HFFc6 (cell line): ENCODE results near the gene FOXC1. TPM values are rescaled to one million over a fixed set of nuclear protein-coding genes. Genes with fewer than 3 reads are reported as not detected.

Experiments
- DNase-seq: peaks from one replicate; pipeline ENCODE4 v3.0.0-alpha.2; 2018
- H3K27ac Mint-ChIP-seq: 2 replicates; pipeline ENCODE4 v1.8.0; 2020; ENCODE audit warnings: mild to moderate bottlenecking, mixed read lengths
- H3K27me3 Mint-ChIP-seq: 2 replicates; pipeline ENCODE4 v1.8.0; 2021; ENCODE audit warnings: mild to moderate bottlenecking, moderate library complexity, mixed read lengths; ENCODE audit not compliant: insufficient read depth
- H3K36me3 Mint-ChIP-seq: 2 replicates; pipeline ENCODE4 v1.8.0; 2021; ENCODE audit warnings: low read depth, mixed read lengths
- H3K4me1 Mint-ChIP-seq: 2 replicates; pipeline ENCODE4 v1.8.0; 2020; ENCODE audit warnings: low read depth, mixed read lengths
- H3K4me3 Mint-ChIP-seq: 2 replicates; pipeline ENCODE4 v1.8.0; 2020; ENCODE audit warnings: mild to moderate bottlenecking, moderate library complexity, mixed read lengths
- H3K9me3 Mint-ChIP-seq: 2 replicates; pipeline ENCODE4 v1.8.0; 2020; ENCODE audit warnings: mild to moderate bottlenecking, mixed read lengths
- CTCF ChIP-seq: fragments of 200-600 bp; sonication (generic); IDR thresholded peaks from 2 replicates; pipeline ENCODE4 v1.5.0; 2021; ENCODE audit warnings: antibody characterized with exemption, mild to moderate bottlenecking
- total RNA-seq, 6 experiments: library from RNA; stranded (reverse); fragmentation: NEBNext Ultra II Directional; extraction: Animal tissue kit (Norgen Biotek cat#: 25700); gene quantifications; 2 replicates in 1 of 6; 3 replicates in 5 of 6; pipeline ENCODE4 v1.2.3, GENCODE V29; 2021

Gene FOXC1
- total RNA-seq, 6 experiments from 2014 or later, result 15.8 to 18.0 (median 16.9) TPM

DNA sequence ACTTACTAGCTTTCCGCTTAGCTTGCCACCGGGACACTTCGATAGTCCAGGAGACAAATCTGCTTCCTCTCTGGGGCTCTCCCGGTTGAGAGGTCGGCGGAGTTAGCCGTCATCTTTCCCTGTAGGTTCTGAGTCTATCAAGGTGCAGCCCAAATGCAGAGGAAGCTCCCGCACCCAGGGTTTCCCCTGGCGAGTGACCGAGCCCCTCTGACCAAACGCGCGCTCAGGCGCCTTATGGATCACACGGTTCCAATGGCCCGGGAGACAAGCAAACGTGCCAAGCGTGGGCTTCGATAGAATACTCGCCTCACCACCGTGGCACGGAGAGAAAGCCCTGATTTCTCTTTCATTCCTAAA, 15.8 kb upstream of the FOXC1 start:
- no peak for TF ChIP-seq CTCF
- no peak overlapping the region for H3K27ac Mint-ChIP-seq
- DNase-seq, result no peak
- peaks cover 18% of the 10 kb centered on the region for H3K4me1 Mint-ChIP-seq
- no peak overlapping the region for H3K4me3 Mint-ChIP-seq
- no peaks in the 10 kb centered on the region for H3K36me3 Mint-ChIP-seq
- peaks cover 26% of the 10 kb centered on the region for H3K27me3 Mint-ChIP-seq
- no peaks in the 10 kb centered on the region for H3K9me3 Mint-ChIP-seq

DNA sequence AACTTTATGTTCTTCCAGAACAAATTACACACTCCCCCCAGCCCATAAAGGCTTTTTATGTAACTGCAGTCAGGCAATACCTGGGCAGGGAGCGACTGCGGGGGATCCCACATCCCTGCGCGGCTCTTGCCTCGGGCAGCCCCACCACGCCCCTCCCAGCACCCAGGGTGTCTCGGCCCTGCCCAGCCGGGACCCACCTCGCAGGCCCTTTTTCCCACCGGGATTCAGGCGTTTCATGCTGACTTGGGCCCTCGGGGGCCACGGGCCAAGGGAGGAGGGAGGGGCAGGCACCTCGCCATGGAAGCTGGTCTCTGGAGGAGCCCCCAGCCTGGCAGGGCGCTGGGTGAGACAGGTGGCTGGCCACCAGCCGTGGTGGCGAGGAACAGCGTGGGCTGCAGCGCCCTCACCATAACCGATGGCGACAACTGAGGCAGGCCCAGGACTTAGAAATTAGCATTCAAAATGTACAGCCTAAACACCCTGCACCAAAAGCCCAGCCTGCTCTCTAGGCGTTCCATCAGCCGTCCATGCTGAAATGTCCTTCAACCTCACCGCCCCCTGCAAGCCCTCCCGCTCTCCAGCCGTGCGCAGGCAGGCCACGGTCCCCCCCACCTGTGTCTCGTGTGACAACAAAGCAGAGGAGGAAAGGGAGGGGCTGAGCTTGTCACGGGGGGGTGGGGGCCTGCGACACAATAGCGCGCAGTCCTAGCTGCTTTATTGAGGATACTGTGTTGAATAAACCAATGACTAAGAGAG, 15.1 kb upstream of the FOXC1 start:
- no peaks in the 10 kb centered on the region for H3K9me3 Mint-ChIP-seq
- H3K27ac Mint-ChIP-seq, result no peak overlapping the region
- no peak overlapping the region for H3K4me3 Mint-ChIP-seq
- H3K27me3 Mint-ChIP-seq, result peaks cover 21% of the 10 kb centered on the region
- no peak for TF ChIP-seq CTCF
- peaks cover 18% of the 10 kb centered on the region for H3K4me1 Mint-ChIP-seq
- DNase-seq, result no peak
- H3K36me3 Mint-ChIP-seq, result no peaks in the 10 kb centered on the region

DNA sequence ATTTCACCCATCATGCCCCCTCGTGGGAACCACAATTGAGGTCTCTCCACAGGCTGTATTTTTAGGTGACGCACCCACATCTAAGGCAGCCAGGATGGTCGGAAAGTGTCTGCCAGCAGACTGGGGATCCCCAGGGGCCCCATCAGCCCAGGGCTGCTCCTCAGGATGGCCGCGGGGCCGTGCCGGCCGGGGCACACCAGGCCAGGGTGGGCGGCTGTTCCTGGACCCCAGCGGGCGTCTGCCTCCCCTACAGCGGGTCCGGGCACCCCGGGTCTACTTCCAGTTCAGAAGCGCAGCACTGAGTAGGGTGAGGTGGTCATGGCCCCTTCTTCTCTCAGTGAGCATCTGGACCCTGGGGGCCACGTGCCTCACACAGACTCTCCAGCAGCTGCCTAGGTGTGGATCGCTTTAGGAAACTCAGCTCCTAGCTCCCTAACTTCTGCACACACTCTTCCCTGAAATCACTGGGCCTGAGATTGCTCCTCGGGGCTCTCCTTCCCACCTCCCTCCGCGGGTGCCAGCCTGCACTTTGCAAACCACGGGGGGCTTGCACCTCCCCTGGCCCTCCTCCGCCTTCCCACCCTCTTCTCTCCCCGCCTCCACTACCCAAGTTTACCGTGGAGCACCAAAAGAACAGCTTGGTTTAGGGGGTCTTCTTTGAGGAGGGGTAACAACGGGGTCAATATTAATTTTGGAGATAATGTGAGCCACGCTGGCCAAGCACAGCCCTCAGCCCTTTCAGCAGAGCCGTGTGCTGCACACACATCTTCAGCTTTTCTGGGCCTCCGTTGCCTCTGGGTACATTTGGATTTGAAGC, 14.2 kb upstream of the FOXC1 start:
- TF ChIP-seq CTCF, result no peak
- H3K4me1 Mint-ChIP-seq, result peaks cover 18% of the 10 kb centered on the region
- H3K36me3 Mint-ChIP-seq, result no peaks in the 10 kb centered on the region
- H3K27me3 Mint-ChIP-seq, result peaks cover 15% of the 10 kb centered on the region
- H3K4me3 Mint-ChIP-seq, result peak overlapping the region; percentile 78; the same call in 1 of the 2 replicates
- DNase-seq, result no peak
- H3K27ac Mint-ChIP-seq, result no peak overlapping the region
- no peaks in the 10 kb centered on the region for H3K9me3 Mint-ChIP-seq

- H3K27me3 Mint-ChIP-seq, result peaks cover 15% of the 10 kb centered on the region
- H3K4me3 Mint-ChIP-seq, result peak overlapping the region; percentile 78
- H3K27ac Mint-ChIP-seq, result no peak overlapping the region
- H3K4me1 Mint-ChIP-seq, result peaks cover 18% of the 10 kb centered on the region
- peak; percentile 96 for TF ChIP-seq CTCF
- no peak for DNase-seq
- H3K9me3 Mint-ChIP-seq, result no peaks in the 10 kb centered on the region
- no peaks in the 10 kb centered on the region for H3K36me3 Mint-ChIP-seq
Measured at GRCh38 chr6:1596088-1596852, 13.4 kb upstream of the FOXC1 start.

GRCh38 chr6:1597121-1597744, 12.5 kb upstream of the FOXC1 start:
- Mint-ChIP-seq H3K4me3 (no peak overlapping the region), H3K27ac (no peak overlapping the region)

More at GRCh38 chr6:1597121-1597744, 12.5 kb upstream of the FOXC1 start:
- Mint-ChIP-seq H3K4me1 (peaks cover 18% of the 10 kb centered on the region), H3K27me3 (peaks cover 19% of the 10 kb centered on the region), H3K9me3 (no peaks in the 10 kb centered on the region), H3K36me3 (no peaks in the 10 kb centered on the region)
- no peak for TF ChIP-seq CTCF
- DNase-seq, result no peak
